HG03159 (cell line): ENCODE measurements around the gene HOXD9.

ENCODE experiments used
- ATAC-seq: cut with Tn5 transposase; IDR thresholded peaks from one replicate; pipeline ENCODE4 v1.9.1; 2021; ENCODE audit warnings: mild to moderate bottlenecking, moderate library complexity; ENCODE audit not compliant: unreplicated experiment

Gene HOXD9

GRCh38 chr2:176151442-176152287 is 29.1 kb downstream of the HOXD9 start, which contains the start of gene HOXD4:
Gene HOXD4 (plus strand): TSS chr2:176151550. CDS start chr2:176151634, 84 bp downstream.
- ATAC-seq: no peak

- ATAC-seq: no peak
Measured at GRCh38 chr2:176152350-176153181, 30.0 kb downstream of the HOXD9 start.

GRCh38 chr2:176154576-176155252 is 32.2 kb downstream of the HOXD9 start:
- no peak for ATAC-seq

DNA sequence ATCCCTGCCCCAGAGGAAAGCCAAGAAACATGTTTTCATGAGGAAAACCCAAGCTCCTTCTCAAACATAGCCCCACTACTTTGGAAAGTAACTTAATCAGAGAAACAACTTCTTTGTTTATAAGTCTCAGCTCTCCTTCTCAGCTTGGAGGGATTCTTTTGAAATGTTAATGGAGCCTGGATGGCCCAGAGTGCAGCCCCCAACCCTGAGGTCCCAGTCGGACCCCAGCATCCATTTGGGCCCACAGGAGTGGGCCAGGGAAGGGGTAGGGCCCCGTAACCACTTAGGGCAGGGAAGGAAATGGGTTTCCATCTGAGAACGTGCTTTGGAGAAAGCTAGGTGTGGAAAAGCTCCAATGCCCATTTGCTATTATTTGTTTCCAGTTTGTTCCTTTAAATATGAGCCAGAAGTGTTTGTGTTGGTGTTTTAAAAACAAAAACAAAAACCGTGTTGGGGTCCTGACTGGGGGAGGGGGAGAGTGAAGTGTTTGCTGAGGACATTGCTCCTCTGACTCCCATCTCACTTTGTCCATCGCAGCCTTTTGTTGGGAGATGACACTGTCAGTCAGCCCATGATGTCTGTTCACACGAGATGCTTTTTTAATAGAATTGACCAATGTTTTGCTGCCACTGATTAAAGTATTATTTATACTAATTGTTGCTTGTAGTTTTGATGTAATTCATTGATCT is 33.0 kb downstream of the HOXD9 start:
- no peak for ATAC-seq

DNA sequence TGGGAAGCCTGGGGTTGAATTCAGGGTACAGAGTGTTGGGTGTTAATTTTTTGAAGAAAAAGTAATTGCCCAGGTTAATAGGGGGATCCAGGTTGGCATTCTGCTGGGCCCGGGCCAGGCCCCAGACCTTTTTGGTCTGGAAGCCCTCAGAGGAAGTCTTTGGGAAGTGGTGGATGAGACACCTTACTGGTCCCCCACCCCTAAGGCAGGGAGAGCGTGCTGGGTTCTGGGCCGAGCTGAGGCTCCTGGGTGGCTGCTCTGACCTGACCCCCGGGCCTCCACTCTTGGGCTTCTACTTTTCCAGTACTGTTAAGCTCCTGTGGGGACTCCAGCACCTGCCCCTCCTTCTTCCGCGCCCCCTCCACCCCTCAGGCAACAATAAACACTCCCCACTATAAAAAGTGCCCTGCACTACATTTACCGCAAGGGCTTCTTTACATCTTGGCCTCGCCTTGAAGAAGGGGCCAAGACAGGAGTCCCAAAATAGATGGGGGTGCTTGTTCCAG is 33.8 kb downstream of the HOXD9 start:
- ATAC-seq: no peak

DNA sequence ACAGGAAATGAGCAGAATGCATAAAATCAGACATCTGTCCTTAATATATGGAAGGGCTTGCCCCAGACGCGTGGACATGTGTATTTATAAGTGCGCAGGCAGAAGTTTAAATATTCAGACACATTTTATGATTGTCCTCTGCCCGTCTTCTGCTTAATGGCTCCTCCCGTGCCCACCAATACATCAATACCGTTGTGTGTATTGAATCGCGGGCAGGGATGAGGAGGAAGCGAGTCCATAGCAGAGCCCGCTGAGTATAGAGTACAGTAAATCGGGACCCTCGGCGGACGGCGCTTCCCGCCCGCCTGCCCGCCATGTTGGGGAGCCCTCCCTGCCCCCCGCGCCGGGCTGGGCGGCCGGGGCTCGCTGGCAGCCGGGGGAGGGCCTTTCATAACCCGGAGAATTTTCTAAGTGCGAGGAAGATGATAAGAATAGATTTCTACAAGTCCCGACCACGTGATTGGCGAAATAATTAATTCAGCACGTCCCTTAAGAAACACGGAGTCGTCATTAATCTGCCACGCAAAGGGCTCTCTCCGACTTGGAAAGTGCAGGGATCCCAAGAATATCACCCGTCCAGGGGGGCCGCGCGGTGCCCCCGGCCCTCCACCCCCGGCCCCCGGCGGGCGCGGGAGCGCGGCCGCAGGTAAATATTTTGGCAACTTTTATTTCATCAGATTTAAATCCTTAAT is 34.4 kb downstream of the HOXD9 start, which contains the start of gene HOXD3:
Gene HOXD3 (plus strand): TSS at position 501 of the 692 bp plus-strand sequence. CDS start 11,808 bp downstream, outside the sequence.
- ATAC-seq: no peak

GRCh38 chr2:176157499-176158185 is 35.1 kb downstream of the HOXD9 start:
- ATAC-seq: no peak

- ATAC-seq: no peak
Measured at GRCh38 chr2:176158186-176158591, 35.7 kb downstream of the HOXD9 start.

DNA sequence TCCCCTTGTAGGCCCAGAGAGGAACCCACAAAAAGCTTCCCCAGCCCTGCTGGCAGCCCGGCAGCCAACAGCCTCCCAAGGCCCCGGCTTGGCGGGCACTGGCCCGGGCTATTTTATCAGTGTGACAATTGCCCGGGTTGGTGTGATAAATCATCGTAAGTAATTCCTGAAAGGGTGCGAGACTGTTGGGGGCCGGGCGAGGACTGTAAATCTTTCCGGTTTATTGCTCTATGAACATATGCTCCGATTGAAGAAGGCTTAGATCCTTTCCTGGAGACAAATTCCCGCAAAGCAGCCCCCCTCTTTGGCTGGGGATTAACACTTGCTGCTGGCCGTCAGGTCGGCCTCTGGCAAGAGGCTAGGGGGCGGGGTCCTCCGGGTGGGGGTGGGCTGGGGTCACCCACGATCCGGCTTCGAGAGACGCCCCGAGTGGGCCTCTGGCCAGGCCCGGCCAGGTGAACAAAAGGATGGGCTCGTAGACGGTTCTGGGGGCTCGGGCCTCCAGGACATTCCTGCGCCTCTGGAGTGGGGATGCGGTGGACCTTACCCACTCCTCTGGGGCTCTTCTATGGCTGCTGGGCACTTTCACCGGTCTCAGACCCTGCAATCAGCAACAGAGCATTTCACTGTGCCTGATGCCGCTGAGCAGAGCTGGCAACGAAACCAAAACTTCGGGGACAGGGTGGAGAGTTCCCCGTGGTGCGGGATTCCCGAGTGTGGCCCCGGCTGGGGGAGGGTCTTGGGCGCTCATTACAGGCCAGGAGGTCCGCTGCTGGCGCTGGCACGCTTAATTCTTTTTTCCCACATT is 36.5 kb downstream of the HOXD9 start:
- no peak for ATAC-seq

- ATAC-seq: no peak
Measured at GRCh38 chr2:176159663-176160250, 37.2 kb downstream of the HOXD9 start.

GRCh38 chr2:176160251-176160985 is 37.9 kb downstream of the HOXD9 start:
- no peak for ATAC-seq

DNA sequence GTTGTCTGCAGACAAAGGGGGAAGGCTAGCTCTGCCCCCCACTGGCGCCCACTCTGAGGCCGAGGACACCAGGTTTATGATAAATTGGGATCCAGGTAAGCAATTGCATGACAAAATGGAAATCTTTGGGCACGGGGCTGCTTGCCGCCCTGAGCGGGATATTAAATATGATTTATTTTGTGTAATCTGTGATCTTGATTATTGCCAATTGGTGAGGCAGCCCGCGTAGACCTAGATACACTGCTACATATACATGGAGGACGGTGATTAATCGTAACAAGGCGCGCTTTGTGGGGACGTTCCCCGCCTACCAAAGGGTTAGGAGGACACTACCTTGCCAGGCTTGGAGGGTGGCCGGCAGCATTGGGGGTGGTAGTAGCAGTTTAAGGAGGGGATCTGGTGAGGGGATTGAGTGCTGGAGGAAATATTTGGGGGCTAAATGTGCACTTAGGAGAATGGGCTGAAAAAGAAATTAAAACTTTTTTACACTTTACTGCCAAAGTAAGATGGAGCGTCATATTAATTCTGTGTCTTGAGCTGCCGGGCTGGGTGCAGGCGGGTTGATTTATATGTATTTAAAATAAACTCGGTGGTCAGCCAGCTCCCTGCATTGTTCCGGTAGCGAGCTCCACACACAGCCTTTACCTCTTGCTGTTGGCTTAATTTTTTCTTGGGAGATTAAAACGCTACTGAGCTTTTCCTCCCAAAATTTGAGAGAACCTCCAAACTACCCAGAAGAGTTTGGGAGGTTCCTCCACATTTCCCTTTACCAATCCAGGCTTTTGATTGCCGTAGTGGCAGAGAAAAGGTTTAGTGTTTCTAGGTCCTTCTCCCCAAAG is 38.7 kb downstream of the HOXD9 start:
- no peak for ATAC-seq

DNA sequence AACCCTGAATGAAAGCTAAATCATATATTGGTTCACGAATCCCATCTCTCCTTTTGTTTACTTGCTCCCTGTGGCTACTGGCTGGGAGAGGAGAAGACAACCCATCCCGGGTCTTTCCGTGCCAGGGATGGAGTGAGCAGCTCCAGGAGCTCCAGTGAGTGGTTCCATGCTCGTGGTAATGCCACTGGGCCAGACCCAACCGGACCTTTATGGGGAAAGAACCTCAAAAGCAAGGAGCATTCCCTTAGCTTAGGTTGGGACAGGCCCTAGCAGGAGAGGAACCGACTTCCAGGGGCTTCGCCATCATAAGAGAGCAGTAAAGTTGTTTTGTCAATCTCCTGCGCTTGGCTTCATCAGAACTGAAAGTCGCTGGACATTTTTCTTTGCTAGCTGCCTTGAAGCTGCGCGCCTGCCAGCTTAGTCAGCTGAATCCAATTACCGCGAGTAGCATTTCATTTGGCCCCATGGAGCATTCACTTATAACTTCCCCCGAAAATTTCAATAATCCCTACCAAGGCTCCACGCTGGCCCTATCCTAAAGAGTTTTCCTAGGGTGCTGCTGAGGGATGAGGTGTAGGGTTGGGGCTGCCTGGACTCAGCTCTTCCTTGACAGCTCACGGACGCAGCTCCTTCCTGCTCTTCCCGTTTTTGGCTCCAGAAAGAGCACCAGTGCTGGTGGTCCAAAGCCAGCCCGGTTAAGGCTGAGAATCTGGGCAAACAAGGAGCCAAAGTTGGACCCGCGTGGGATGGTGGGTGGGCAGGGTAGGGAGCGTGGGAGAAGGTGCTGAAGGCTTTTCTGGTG is 39.5 kb downstream of the HOXD9 start:
- no peak for ATAC-seq

GRCh38 chr2:176162911-176163671 is 40.6 kb downstream of the HOXD9 start:
- no peak for ATAC-seq

- ATAC-seq: no peak
Measured at GRCh38 chr2:176163672-176164056, 41.1 kb downstream of the HOXD9 start.
